GM21360 (cell line): ENCODE results near the gene DHX34.
"Not testable (repeated sequence)": the region's sequence is repeated elsewhere in the genome, so short reads cannot be mapped to it uniquely, and the experiment has no call there.

ENCODE experiments used
- ATAC-seq: cut with Tn5 transposase; IDR thresholded peaks from one replicate; pipeline ENCODE4 v1.9.1; 2021; ENCODE audit warnings: mild to moderate bottlenecking, moderate library complexity; ENCODE audit not compliant: unreplicated experiment

Gene DHX34

GRCh38 chr19:47388721-47389120 is 39.6 kb downstream of the DHX34 start:
- not testable (repeated sequence) for ATAC-seq

DNA sequence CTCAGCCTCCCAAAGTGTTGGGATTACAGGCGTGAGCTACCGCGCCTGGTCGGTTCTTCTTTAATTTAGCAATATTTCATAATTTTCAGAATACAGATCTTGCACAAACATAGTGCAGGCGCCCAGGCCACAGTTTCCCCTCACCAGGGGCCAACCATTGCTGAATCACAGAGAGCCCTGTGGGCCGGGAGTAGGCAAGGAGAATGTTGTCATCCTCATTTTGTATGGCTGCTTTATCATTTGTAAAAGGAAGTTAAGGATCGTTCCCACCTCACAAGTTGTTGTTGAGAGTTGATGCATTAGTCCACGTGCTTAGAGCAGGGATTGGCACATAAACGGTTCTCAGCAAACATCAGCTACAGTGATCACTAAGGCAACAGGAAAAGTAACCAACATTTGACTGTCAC is 40.0 kb downstream of the DHX34 start:
- no peak for ATAC-seq

- ATAC-seq: no peak
These were observed 41.7 kb downstream of the DHX34 start for GRCh38 chr19:47390533-47391488.

DNA sequence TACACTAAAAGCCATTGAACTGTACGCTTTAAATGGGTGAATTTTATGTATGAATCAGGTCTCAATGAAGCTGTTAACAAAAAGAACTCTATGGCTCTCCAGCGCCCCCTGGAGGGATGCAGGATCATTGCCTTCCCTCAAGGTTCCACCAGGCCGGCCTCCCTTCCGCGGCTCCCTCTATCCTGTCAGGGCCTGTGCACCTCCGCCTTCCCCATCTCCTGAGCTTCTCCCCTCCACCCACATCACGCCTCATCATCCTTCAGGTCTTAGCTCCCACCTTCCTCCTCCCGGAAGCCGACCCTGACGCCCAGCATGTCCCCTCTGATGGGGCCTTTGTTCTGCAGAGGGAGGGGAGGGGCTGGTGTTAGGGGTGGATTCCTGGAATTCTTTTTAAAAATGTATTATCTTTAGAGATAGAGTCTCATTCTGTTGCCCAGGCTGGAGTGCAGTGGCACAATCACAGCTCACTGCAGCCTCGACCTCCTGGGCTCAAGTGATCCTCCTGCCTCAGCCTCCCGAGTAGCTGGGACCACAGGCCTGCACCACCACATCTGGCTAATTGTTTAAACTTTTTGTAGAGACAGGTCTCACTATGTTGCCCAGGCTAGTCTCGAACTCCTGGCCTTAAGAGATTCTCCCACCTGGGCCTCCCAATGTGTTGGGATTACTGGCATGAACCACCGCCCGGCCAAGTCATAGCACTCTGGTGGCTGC is 42.6 kb downstream of the DHX34 start:
- ATAC-seq: no peak

- ATAC-seq: no peak
These were observed 49.8 kb downstream of the DHX34 start for GRCh38 chr19:47398707-47399597.

- no peak for ATAC-seq
These were observed 53.4 kb downstream of the DHX34 start for GRCh38 chr19:47402504-47402903.

- ATAC-seq: no peak
These were observed 55.5 kb downstream of the DHX34 start for GRCh38 chr19:47404334-47405196.

DNA sequence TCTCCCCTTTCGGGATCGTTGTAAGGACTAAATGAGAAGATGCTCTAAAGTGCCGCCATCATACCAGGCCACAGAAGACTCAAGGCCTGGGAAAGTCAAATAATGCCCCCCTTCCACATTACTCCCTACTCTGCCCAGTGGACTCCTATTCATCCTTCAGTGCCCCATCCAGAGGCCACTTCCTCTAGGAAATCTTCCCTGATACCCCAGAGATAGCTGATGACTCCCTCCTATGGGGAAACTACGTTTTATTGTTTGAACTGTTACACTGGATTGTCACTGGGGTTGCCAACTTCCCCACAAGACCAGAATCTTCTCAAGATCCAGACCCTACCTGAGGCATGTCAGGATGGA is 56.1 kb downstream of the DHX34 start:
- no peak for ATAC-seq

- no peak for ATAC-seq
These were observed 56.8 kb downstream of the DHX34 start for GRCh38 chr19:47405854-47406417.

GRCh38 chr19:47406711-47407416 is 57.7 kb downstream of the DHX34 start:
- ATAC-seq: no peak

DNA sequence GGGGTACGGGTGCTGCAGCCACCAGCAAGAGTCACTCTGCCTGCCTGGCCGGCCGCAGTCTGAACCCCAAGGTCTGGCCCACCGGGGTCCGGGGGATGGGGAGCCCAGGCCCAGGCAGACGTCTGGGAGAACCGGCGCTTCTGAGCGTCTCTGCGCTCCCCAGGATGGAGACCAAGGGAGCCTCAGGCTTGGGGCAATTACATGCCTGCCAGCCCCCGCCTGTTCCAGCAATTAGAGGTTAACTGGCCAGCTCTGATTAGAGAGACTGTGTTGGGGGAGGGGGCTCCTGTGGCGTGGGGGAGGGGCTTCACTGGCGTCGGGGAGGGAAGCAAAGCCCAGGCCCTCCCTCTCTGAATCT is 58.3 kb downstream of the DHX34 start:
- ATAC-seq: no peak

GRCh38 chr19:47408156-47408938 is 59.2 kb downstream of the DHX34 start:
- no peak for ATAC-seq

DNA sequence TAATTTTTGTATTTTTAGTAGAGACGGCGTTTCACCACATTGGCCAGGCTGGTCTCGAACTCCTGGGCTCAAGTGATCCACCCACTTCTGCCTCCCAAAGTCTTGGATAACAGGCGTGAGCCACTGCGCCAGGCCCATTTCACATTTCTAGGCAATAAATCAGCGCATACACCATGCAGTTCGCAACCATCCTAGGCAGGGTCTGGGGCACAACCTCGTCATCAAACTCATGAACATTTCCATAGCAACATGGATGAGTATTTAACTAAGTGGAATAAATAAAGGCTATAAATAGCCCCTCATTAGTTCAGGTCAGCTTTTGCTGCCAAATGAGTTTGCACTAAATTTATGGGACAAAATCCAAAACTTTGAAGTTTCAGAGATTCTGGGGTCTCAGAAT is 62.0 kb downstream of the DHX34 start:
- ATAC-seq: no peak

DNA sequence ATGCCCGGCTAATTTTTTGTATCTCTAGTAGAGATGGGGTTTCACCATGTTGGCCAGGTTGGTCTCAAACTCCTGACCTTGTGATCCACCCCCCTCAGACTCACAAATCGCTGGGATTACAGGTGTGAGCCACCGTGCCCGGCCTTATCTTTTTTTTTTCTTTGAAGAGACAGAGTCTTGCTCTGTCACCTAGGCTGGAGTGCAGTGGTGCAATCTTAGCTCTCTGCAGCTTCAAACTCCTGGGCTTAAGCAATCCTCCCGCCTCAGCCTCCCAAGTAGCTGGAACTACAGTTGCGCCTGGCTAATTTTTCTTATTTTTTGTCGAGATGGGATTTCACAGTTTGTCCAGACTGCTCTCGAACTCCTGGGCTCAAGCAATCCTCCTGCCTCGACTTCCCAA is 62.6 kb downstream of the DHX34 start:
- not testable (repeated sequence) for ATAC-seq

DNA sequence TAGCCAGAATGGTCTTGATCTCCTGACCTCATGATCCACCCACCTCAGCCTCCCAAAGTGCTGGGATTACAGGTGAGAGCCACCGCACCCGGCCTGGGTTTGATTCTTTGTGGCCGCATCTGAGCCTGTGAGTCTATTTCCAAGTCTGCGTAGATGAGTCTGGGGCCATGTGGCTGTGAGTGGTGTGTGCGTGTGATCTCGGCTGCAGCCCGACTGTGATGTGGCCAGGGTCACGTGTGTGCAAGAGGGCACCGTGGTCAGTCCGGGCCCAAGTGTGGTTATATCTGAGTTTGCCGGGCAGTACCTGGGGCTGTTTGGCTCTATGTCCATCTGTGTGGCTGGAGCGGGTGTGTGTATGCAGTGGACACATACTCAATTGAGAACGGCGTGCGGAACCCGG is 64.8 kb downstream of the DHX34 start:
- ATAC-seq: no peak

- no peak for ATAC-seq
These were observed 65.4 kb downstream of the DHX34 start for GRCh38 chr19:47414469-47414868.

DNA sequence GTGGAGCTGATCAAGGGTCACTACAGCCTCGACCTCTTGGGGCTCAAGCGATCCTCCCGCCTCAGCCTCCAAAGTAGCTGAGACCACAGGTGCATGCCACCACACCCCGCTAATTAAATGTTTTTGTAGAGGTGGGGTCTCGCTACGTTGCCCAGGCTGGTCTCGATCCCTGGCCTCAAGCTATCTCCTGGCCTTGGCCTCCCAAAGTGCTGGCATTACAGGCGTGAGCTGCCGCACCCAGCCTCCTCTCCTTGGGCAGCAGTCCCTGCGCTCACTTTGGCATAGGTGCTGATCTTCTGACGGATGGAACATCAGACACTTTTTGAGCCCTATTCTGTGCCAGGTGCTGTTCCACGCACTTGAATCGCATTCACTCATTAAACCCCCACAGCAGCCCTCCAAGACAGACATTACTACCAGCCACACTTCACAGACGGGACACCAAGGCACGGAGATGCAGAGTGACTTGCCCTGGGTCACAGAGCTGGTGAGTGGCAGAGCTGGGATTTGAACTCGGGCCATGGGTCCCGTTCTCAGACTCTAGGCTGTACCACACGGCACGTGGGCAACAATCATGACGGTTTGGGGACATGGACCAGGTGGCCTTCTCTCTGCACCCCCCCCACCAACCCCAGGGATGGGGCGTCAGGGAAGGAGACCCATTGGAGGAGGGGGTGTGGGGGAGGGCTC is 67.0 kb downstream of the DHX34 start:
- ATAC-seq: no peak

- no peak for ATAC-seq
These were observed 67.5 kb downstream of the DHX34 start for GRCh38 chr19:47416643-47416985.
